ENCODE measurements around the gene OXNAD1. TPM values are rescaled to one million over a fixed set of nuclear protein-coding genes. Genes with fewer than 3 reads are reported as not detected.

The OXNAD1 gene
- total RNA-seq, 1 experiment from 2014 or later, result 27.6 TPM

- DNase-seq (ENCODE audit: unreplicated experiment), result peak; percentile 26
- Mint-ChIP-seq H3K4me1 (ENCODE audit: insufficient read depth, unreplicated experiment) (peaks cover 47% of the 10 kb centered on the region), H3K36me3 (ENCODE audit: insufficient read depth, unreplicated experiment) (peaks cover 6% of the 10 kb centered on the region), H3K9me3 (ENCODE audit: unreplicated experiment) (no peaks in the 10 kb centered on the region), H3K4me3 (ENCODE audit: unreplicated experiment) (no peak overlapping the region), H3K27me3 (ENCODE audit: insufficient read depth, unreplicated experiment) (no peaks in the 10 kb centered on the region), H3K27ac (ENCODE audit: low read depth, unreplicated experiment) (peak overlapping the region; percentile 32)
- no peak for TF ChIP-seq CTCF (IDR thresholded peaks at IDR 0.05; ENCODE audit: unreplicated experiment)
- ChIA-PET POLR2A (interaction anchor here (0.7 to 1.3 kb wide), 6 partner anchors 8 to 428 kb away, joined by 3 to 6 read pairs (median 3); no protein-coding TSS in a partner anchor), CTCF (interaction anchor here (0.5 to 5.0 kb wide), 9 partner anchors 8 to 423 kb away, joined by 3 to 64 read pairs (median 4); partner anchors contain the start of gene DPH3)
- BruUV-seq (replicated peaks), result no TSS peak
- intact Hi-C loops (cut with micrococcal nuclease), result no loop called here
Observed at GRCh38 chr3:16243706-16244490, 21.1 kb upstream of the OXNAD1 start.

- TF ChIP-seq CTCF (IDR thresholded peaks at IDR 0.05; ENCODE audit: unreplicated experiment), result no peak
- H3K4me3 Mint-ChIP-seq (ENCODE audit: unreplicated experiment), result no peak overlapping the region
- CTCF ChIA-PET, result interaction anchor here (0.6 to 1.4 kb wide), 10 partner anchors 13 to 1035 kb away, joined by 3 to 10 read pairs (median 3); partner anchors contain the start of genes DPH3 and OXNAD1
- no peak for DNase-seq (ENCODE audit: unreplicated experiment)
- no peaks in the 10 kb centered on the region for H3K27me3 Mint-ChIP-seq (ENCODE audit: insufficient read depth, unreplicated experiment)
- BruUV-seq (replicated peaks), result no TSS peak
- POLR2A ChIA-PET, result interaction anchor here (1.0 kb wide), 1 partner anchor 71 kb away, joined by 3 read pairs; the partner anchor contains the start of gene GALNT15
- H3K27ac Mint-ChIP-seq (ENCODE audit: low read depth, unreplicated experiment), result no peak overlapping the region
- intact Hi-C loops (cut with micrococcal nuclease), result loop anchor here (2.0 to 5.0 kb wide), 3 partner anchors 183 to 1043 kb away; no protein-coding TSS in a partner anchor
- peaks cover 32% of the 10 kb centered on the region for H3K4me1 Mint-ChIP-seq (ENCODE audit: insufficient read depth, unreplicated experiment)
- peaks cover 6% of the 10 kb centered on the region for H3K36me3 Mint-ChIP-seq (ENCODE audit: insufficient read depth, unreplicated experiment)
- no peaks in the 10 kb centered on the region for H3K9me3 Mint-ChIP-seq (ENCODE audit: unreplicated experiment)
Observed at GRCh38 chr3:16245609-16246008, 19.4 kb upstream of the OXNAD1 start.

- intact Hi-C loops (cut with micrococcal nuclease), result loop anchor here (1.0 to 5.0 kb wide), 6 partner anchors 69 to 1045 kb away; no protein-coding TSS in a partner anchor
- CTCF ChIA-PET, result interaction anchor here (0.6 to 2.3 kb wide), 23 partner anchors 11 to 525 kb away, joined by 3 to 23 read pairs (median 6); partner anchors contain the start of gene GALNT15
- no TSS peak for BruUV-seq (replicated peaks)
- Mint-ChIP-seq H3K27me3 (ENCODE audit: insufficient read depth, unreplicated experiment) (no peaks in the 10 kb centered on the region), H3K4me3 (ENCODE audit: unreplicated experiment) (no peak overlapping the region), H3K27ac (ENCODE audit: low read depth, unreplicated experiment) (no peak overlapping the region), H3K36me3 (ENCODE audit: insufficient read depth, unreplicated experiment) (no peaks in the 10 kb centered on the region), H3K4me1 (ENCODE audit: insufficient read depth, unreplicated experiment) (peaks cover 32% of the 10 kb centered on the region), H3K9me3 (ENCODE audit: unreplicated experiment) (no peaks in the 10 kb centered on the region)
- POLR2A ChIA-PET, result interaction anchor here (1.1 to 1.5 kb wide), 2 partner anchors 175 to 191 kb away, joined by 3 read pairs; no protein-coding TSS in a partner anchor
- peak; percentile 95 for TF ChIP-seq CTCF (IDR thresholded peaks at IDR 0.05; ENCODE audit: unreplicated experiment)
- peak; percentile 89 for DNase-seq (ENCODE audit: unreplicated experiment)
Observed at GRCh38 chr3:16247282-16248061, 17.5 kb upstream of the OXNAD1 start.

All from MCF 10A (cell line).